ENCODE results near the gene CDH11. TPM values are rescaled to one million over a fixed set of nuclear protein-coding genes. Genes with fewer than 3 reads are reported as not detected.

Gene CDH11
- total RNA-seq, 2 experiments from 2014 or later = not detected

GRCh38 chr16:65054457-65054856, 67.4 kb downstream of the CDH11 start:
- intact Hi-C loops (cut with micrococcal nuclease; ENCODE audit: unreplicated experiment) = no loop called here
- H3K4me1 ChIP-seq (ENCODE audit: insufficient read depth, low read length, poor library complexity, severe bottlenecking) = no peaks in the 10 kb centered on the region
- H3K27ac ChIP-seq (ENCODE audit: low read depth, low read length, poor library complexity, severe bottlenecking) = no peak overlapping the region
- H4K20me1 ChIP-seq (ENCODE audit: insufficient read depth, low read length) = no peaks in the 10 kb centered on the region; the same call in 1 of the 2 replicates
- POLR2A ChIA-PET = no interaction called here
- H3K9me3 ChIP-seq (ENCODE audit: low read length) = no peaks in the 10 kb centered on the region
- H2AFZ ChIP-seq (ENCODE audit: low read length) = no peak overlapping the region
- CTCF ChIA-PET (ENCODE audit: unreplicated experiment) = no interaction called here
- H3K79me2 ChIP-seq (ENCODE audit: insufficient read depth, low read depth, low read length) = no peaks in the 10 kb centered on the region
- no peaks in the 10 kb centered on the region for H3K9me2 ChIP-seq (ENCODE audit: insufficient read depth, low read length)
- no TSS peak for BruUV-seq (replicated peaks)
- H3K36me3 ChIP-seq (ENCODE audit: insufficient read depth, low read length) = no peaks in the 10 kb centered on the region
- no peak for DNase-seq (ENCODE audit: low spot score)
- no peak overlapping the region for H3K4me2 ChIP-seq (ENCODE audit: low read length)
- H3K4me3 ChIP-seq (ENCODE audit: low read depth, low read length, poor library complexity, severe bottlenecking) = no peak overlapping the region
- TF ChIP-seq EZH2phosphoT487 (IDR thresholded peaks at IDR 0.05; ENCODE audit: borderline replicate concordance, low read depth, low read length) (no peak), CTCF (conservative IDR thresholded peaks at IDR 0.05; ENCODE audit: low read length) (no peak)

GRCh38 chr16:65049679-65050078, 72.2 kb downstream of the CDH11 start:
- intact Hi-C loops (cut with micrococcal nuclease; ENCODE audit: unreplicated experiment) = loop anchor here (10.0 kb wide), 1 partner anchor 55 kb away; no protein-coding TSS in a partner anchor
- Histone ChIP-seq H3K4me2 (ENCODE audit: low read length) (no peak overlapping the region), H3K9me2 (ENCODE audit: insufficient read depth, low read length) (no peaks in the 10 kb centered on the region), H3K36me3 (ENCODE audit: insufficient read depth, low read length) (no peaks in the 10 kb centered on the region), H3K4me3 (ENCODE audit: low read depth, low read length, poor library complexity, severe bottlenecking) (no peak overlapping the region), H3K4me1 (ENCODE audit: insufficient read depth, low read length, poor library complexity, severe bottlenecking) (no peaks in the 10 kb centered on the region), H3K9me3 (ENCODE audit: low read length) (no peaks in the 10 kb centered on the region), H3K27ac (ENCODE audit: low read depth, low read length, poor library complexity, severe bottlenecking) (no peak overlapping the region), H4K20me1 (ENCODE audit: insufficient read depth, low read length) (no peaks in the 10 kb centered on the region; the same call in 1 of the 2 replicates), H3K79me2 (ENCODE audit: insufficient read depth, low read depth, low read length) (no peaks in the 10 kb centered on the region), H2AFZ (ENCODE audit: low read length) (no peak overlapping the region)
- CTCF ChIA-PET (ENCODE audit: unreplicated experiment) = no interaction called here
- no TSS peak for BruUV-seq (replicated peaks)
- TF ChIP-seq CTCF (conservative IDR thresholded peaks at IDR 0.05; ENCODE audit: low read length) (no peak), EZH2phosphoT487 (IDR thresholded peaks at IDR 0.05; ENCODE audit: borderline replicate concordance, low read depth, low read length) (no peak)
- POLR2A ChIA-PET = interaction anchor here (0.6 kb wide), 1 partner anchor 16 kb away, joined by 4 read pairs; no protein-coding TSS in a partner anchor
- DNase-seq (ENCODE audit: low spot score) = no peak

- Histone ChIP-seq H3K27ac (ENCODE audit: low read depth, low read length, poor library complexity, severe bottlenecking) (no peak overlapping the region), H3K9me3 (ENCODE audit: low read length) (no peaks in the 10 kb centered on the region), H3K4me1 (ENCODE audit: insufficient read depth, low read length, poor library complexity, severe bottlenecking) (no peaks in the 10 kb centered on the region), H4K20me1 (ENCODE audit: insufficient read depth, low read length) (no peaks in the 10 kb centered on the region), H3K4me2 (ENCODE audit: low read length) (no peak overlapping the region), H3K36me3 (ENCODE audit: insufficient read depth, low read length) (no peaks in the 10 kb centered on the region), H2AFZ (ENCODE audit: low read length) (no peak overlapping the region), H3K4me3 (ENCODE audit: low read depth, low read length, poor library complexity, severe bottlenecking) (no peak overlapping the region), H3K79me2 (ENCODE audit: insufficient read depth, low read depth, low read length) (no peaks in the 10 kb centered on the region), H3K9me2 (ENCODE audit: insufficient read depth, low read length) (no peaks in the 10 kb centered on the region)
- ChIA-PET CTCF (ENCODE audit: unreplicated experiment) (no interaction called here), POLR2A (no interaction called here)
- no TSS peak for BruUV-seq (replicated peaks)
- intact Hi-C loops (cut with micrococcal nuclease; ENCODE audit: unreplicated experiment) = loop anchor here (10.0 kb wide), 1 partner anchor 51 kb away; no protein-coding TSS in a partner anchor
- DNase-seq (ENCODE audit: low spot score) = no peak
- TF ChIP-seq EZH2phosphoT487 (IDR thresholded peaks at IDR 0.05; ENCODE audit: borderline replicate concordance, low read depth, low read length) (no peak), CTCF (conservative IDR thresholded peaks at IDR 0.05; ENCODE audit: low read length) (no peak)
Observed at GRCh38 chr16:65045961-65046360, 75.9 kb downstream of the CDH11 start.

Data from OCI-LY7 (cell line).